ENCODE data around the gene SH3RF3.

The SH3RF3 gene

DNA sequence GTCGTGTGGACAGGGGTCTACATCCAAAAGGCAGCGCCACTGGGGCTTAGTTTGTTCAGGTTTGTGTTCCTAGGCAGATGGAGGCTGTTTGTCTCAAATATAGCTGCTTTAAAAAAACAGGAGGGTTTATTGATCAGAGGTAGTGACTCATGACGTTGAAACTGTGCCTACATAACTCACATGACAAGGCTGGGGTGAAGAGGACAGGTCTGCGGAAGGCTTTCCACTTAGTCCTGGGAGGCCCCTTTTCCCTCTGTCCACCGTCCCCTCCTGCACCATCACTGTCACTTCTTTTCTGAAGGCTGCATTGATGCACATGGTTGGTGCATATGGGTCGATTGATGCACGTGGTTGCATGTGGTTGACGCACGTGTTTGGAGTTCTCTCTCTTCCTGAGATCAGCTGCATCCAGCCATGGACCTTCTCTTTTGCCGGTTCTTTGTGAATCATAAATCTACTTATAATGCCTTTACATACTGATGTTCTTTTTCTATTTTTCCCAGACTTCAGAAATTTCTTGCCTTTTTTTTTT, 10.9 kb downstream of the SH3RF3 start:
- DNase-seq: no peak

DNA sequence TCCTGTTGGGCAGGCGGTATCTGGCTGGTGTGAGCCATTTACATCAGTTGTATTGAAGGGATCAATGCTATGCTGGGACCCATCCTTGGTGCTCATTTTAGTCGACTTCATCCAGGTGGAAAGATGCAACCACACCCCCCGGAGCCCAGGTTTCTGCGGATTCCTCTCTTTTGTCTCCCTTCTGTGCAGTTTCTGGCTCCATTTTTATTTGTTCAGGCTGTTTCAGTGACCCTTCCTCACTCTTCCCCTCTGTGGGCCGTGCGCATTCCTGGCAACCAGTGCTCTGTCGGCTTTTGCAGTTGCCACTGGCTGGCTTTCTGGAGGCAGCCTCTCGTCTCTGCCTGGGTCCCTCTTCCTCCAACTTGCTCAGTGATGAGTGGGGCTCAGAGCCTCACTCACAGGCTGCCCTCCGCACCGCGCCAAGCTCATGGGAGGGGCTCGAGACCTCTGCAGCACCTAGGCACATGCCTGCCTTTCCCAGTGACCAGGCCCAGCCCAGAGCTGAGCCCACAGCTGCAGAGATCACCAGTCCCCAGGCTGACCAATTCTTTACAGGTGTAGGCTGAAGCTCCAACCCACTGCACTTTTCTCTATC, 12.1 kb downstream of the SH3RF3 start:
- DNase-seq: no peak

DNA sequence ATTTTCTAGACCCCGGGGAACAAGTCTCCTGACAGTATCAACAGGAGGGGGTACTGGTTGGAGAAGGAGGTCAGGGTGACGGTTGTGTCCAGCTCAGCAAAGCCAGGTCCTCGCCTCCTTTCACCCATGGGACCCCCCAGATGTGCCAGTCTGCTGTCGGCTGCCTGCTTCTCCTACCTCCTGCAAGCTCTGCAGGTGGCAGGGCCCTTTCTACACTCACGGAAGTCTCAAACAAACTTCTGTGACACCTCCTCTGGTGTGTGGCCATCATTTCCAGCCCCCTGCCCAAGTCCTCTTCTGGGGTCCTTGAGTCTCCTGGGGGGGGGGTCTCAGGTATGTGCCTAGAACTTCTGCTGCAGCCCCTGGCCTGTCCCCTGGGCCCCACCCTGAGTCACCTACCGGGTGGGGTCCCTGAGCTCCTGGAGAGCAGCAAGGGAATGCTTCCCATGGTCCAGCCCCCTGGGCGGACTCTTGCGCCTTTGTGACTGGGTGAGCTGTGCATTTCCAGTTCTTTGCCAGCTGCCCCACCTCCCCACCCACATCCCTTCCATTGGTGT, 12.8 kb downstream of the SH3RF3 start:
- DNase-seq: no peak

DNA sequence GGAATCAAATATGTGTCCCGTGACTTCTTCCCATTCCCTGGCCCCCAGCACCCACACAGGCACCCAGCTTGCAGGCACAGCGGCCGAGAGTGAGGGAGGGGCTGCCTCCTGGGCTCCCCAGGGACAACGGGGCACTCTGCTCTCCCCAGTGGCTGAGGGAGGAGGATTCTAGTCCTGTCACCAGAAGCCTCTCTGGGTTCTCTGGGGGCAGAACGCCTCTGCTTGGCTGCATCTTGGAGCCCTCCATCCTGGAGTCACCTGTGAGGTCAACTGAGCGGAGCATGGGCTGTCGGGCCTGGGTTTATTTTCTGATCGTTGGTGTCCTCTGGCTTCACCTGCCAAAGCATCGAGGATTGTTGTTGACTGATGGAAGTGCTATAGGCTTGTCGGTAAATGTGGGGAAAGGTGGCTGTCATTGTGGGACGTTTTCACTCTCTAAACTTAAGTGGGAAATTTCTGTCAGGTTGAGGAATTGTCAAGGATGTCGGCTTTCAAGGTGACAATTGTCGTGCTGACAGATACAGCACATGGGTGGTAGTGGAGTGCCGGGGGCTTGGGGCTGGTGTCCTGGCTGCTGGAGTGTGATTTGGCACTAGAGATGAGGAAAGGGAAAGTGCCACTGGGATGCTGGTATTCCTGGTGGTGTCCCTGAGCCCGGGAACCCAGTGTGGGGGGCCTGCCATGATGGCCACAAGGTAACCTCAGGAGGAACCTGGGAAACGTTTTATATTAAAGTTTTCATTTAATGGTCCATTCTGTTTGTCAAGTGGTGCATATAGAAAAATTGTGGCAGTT, 13.6 kb downstream of the SH3RF3 start:
- DNase-seq: no peak

DNA sequence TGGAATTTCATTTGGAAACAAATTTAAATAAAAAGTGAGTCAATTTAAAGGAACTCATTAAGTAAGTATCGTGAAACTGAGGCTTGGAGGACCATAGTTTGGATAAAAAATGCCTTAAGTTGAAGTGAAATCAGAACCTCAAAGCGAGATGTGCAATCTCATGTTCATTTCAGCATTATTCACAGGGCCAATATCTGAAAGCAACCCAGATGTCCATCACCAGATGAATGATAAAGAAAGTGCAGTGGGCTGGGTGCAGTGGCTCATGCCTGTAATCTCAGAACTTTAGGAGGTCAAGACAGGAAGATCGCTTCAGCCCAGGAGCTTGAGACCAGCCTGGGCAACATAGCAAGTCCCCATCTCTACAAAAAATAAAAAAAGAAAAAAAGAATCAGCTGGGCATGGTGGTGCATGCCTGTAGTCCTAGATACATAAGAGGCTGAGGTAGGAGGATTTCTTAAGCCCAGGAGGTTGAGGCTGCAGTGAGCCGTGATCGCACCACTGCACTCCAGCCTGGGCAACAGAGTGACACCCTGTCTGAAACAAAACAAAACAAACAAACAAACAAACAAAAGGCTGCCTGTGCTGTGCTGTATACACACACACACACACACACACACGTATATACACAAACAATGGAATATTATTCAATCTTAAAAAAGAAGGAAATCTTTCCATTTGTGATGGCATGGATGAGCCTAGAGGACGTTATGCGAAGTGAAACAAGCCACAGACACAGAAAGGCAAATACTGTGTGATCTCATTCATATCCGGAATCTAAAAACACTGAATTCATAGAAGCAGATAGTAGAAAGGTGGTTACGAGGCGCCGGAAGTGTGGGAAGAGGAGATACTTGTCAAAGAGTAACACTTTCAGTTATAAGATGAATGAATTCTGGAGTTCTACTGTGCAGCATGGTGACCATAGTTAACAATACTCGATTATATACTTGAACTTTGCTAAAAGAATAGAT, 14.5 kb downstream of the SH3RF3 start:
- DNase-seq: peak; percentile 70 to 78

DNA sequence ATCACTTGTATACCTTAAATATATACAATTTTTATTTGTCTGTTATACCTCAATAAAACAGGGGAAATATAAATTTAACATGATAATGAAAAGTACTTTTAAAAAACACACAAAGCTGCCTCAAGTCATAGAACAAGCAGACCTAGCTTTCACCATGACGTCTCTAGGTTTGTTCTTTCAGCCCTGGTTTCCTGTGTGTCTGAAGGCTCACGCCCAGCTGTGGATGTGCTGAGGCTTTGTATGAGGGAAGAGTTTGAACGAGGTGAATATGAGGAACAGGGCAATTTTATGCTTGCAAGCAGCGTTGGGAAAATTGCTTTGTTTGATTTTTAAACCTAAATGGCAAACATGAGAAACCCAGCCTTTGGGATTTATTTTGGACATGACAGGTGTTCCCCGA, 15.3 kb downstream of the SH3RF3 start:
- no peak for DNase-seq

DNA sequence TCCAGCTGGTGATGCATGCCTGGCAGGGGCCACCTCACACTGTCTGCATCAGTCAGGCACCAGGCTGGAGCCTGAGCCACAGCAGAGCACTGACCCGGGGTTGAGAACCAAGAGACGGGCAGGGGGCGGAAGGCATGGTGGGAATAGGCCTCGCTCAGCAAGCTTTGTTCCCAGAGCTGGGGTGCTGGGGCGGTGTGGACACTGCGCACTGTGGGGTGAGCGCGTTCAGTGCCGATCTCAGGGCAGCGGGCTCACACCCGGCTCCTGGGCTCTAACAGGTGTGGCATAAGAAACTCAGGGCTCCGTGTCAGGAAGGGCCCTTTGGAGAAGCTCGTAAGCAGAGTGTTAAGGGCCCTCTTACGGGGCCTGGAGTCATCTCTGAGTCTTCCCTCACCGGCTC, 15.7 kb downstream of the SH3RF3 start:
- DNase-seq: no peak

DNA sequence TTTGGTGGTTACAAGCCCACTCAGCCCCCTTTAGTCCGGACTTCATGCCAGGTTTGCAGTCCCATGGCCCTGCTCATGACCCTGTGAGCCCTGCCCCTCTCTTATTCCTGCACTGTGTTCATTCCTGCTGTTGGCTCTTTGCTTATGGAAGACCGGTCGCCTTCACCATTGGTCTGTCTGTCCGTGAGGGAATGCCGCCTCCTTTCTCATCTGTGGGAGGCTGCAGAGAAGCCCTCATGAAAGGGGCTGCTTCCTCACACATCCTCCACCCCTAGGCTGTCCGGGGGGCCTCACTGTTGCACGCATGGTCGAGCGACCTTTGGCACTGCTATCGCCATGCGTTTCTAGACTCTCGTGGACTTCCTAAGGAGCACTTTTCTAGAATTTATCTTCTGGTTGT, 16.3 kb downstream of the SH3RF3 start:
- DNase-seq: no peak

DNA sequence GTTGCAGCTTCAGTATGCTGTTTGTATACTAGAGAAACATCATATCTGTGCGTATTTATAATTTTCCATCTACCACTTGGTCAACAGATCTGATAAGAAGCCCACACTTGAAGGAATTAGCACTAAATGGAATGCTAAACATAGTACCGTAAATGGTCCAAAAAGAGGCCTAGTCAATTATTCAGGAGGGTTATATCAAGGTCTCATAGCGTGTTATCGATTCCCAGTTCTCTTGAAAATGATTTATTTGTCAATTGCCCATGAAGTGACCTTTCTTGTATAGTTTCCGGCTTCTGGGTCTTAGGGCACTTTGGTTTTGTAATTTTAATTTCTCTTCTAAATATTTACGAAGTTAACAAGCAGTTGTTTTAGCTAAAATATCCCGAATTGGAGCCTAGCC, 18.4 kb downstream of the SH3RF3 start:
- no peak for DNase-seq

DNA sequence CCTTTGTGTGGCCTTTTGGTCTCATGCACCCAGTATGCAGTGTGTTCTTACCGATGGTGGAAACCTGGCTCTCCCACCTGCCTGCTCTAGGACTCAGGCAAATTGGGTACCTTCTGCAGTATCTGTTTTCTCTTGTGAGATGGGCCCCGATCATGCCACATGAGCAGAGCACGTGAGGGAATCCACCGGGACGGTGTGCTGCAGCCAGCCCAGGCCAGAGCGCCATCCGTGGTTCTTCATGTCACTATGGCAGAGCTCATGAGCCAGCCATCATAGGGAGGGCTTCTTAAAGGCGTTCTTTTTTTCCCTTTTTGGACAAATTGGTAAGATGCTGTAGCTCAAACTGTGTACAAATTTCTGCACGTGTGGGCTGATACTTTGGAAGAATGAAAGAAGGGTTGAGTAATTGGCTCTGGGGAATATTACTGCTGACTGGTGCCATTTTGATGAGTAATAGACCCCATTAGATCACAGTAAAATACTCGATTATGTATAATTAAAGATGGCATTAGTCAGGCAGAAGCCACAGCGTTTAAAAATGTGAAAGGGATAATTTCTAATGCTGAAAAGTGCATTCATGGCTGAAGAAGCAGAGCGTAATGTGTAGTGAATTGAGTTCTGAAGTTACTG, 19.2 kb downstream of the SH3RF3 start:
- DNase-seq: no peak

DNA sequence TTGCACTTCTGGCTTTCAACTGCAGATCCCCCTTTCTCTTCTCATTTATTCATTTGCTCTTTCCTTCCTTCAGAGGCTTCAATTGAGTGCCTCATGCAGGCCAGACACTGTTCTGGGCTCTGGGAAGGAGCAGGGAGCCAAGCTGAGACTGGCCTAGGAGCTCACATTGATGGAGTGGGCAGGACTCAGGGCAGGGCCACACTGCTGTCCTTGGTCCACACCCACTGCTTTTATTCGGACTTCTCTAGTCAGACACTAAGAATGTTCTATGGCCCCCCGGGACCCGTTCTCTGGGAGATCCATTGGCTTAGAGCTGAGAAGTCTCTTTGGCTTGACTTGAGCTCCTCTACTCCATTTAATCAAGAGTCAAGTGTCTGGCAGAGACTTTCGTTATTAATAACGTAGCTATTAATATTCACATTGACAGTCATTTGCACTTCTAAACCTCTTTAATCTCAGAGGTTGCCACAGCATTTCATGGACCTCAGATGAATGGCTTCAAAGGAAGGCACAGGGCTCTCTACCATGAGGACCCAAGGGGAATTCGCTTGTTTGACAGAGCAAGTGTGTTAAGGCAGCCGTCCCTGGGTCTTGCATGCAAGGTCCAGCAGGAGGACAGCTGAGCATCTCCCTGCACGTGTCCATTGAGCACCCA, 20.1 kb downstream of the SH3RF3 start:
- no peak for DNase-seq

DNA sequence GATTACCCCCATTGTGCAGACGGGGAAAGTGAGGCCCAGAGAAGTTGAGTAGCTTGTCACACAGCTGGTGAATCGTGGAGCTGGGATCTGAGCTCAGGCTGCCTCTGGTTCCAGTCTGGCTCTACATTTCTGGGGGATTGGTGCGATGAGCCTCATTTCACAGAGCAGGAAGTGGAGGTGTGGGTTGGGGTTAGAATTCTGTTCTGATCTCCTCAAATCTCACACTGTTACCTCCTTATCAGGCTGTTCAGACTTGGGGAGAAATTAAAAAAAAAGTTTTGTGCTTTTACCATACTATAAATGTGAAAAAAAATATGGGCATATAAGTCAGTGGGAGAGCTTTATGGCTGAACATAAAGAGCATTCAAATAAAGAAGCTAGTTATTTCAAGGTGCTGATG, 21.6 kb downstream of the SH3RF3 start:
- DNase-seq: no peak

DNA sequence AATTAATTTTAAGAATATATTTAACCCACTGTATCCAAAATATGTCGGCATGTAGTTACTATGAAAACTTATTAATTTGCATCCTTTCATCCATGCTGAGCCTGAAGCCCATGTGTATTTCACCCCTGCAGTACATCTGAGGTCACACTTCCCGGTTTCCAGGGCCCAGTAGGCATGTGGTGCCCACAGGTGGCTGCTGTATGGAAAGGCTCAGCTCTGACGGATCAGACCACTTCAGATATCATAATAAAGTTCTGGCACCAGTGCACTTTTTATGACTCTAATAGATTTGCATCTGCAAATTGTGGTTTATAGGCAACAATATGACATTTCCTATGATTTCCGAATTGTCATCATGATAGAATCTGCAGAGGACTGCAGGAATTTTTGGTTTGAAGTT, 22.5 kb downstream of the SH3RF3 start:
- DNase-seq: no peak

DNA sequence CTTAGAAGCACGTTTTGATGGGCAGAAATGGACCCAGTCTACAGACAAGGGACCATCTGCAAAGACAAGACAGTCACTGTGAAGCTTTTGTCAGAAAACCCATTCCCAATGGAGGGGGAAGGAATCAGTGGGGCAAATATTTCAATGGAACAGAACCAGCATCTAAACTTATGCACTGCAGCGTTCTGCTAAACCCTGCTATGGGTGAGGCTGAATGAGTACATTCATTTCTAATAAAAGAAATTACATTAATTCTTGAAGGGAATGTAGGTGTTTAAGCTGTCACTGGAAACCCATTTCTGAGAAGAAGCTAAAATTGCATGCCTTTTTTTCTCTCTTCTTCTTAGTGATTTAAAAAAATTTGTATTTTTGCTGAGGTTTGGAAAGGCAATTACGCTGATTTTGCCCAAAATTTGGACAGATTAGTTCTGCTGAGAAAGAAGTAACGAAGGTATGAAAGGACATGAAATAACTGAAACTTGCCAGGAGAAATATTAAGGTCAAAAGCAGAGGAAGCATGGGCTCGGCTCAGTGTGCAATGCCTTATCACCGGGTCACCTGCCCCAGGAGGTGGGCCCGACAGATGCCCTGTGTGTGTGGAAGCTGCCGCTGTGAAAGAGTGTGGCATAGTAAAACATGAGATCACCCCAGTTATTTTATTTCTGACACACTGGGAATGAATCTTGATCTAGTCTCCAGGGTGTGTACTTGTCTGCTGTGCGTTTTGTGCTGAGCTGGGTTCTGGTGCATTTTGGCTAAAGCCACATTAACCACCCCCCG, 24.2 kb downstream of the SH3RF3 start:
- no peak for DNase-seq

DNA sequence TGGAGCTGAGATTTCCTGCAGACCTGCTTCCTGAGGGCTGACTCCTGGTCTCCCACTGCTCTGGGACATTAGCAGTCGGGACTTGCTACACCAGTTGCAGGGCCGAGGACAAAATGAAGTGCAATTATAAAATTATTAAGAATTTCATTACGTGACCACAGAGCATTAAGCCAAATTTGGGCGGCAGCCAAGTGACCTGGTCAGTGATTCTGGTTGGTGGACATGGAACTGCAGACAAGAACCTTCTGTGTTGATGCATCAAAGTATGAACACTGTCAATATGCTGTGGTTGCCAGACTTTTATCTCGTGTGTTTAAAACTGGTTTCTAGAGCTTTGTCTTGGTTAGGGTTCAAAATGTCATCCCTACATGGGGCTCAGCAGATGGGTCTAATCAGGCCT, 24.8 kb downstream of the SH3RF3 start:
- no peak for DNase-seq

DNA sequence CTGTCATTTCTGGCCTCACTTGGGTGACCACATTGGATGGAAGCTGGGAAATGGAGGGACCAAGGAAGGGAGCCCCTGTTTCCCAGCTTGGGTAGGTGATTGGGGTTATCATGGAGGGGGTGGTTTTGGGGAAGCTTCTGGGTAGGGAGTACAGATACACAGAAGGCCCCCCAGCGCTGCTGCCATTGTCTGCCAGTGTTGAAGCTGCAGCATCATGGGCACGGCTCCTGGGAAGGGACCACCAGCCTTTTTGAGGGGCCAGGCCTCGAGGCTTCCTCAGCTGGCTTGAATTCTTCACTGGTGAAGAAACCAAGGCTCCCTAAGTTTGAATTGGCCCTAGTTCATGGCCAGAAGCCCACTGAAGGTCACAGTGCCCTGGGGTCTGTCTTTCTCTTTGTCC, 25.2 kb downstream of the SH3RF3 start:
- no peak for DNase-seq

DNA sequence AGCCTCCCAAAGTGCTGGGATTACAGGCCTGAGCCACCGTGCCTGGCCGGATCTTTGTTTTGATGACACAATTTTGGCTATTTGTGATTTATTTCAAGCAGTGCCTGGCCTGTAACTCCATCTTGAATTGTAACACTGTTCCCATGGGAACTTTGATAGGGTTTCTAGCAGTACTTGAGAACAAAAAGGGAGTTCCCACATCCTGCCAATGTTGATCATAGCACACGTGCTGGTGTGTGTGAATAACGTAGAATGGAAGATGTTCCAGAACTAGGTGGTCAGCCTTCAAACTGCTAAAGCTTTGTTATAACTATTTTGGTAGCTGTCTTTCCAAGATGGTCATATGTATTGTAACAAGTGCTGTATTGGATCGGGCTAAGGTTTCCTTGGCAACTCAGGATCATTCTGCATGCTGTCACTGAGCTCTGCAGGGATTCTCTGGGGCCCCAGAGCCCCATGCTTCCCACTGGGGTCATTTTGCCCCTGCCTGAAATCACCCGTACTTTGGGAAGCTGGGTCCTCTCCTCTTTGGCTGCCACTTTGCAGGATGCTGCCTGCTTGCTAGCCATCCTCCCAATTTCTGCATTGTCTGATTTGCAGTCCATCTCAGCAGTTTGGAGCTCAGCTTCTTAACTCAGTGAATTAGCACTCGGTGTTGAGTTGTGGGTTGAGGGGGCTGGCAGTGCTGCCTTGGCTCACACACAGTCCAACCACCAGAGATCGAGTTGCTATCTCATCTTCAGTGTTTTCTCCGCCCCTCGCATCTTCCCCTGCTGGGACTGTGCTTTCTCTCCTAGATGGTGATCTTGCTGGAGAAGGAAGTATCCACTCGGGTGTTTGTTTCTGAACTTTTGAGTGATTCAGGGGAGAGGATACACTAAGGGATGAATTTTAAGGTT, 26.8 kb downstream of the SH3RF3 start:
- DNase-seq: no peak

DNA sequence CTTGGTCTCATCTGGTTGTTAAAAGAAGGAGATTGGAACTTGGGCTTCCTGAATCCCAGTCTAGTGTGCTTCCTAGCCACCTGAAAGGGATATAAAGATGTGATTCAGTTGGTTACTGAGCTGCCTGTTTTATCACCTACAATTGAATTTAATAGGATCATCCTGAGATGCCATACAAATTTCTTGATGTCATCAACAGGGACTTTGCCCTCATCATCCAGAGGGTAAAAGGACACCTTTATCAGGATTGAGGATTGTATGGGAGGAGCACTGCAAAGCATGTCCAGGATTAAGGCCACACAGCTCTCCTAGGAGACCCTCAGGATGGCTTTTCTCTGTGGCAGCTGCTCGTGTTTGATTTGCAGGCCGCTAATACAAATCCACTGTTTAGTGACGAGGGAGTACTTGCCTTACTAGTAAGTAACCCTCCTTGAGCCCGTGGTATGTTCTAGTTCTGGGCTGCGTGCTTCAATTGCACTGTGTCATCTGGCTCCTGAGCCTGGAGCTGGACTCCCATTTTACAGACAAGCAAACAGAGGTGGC, 28.6 kb downstream of the SH3RF3 start:
- no peak for DNase-seq

DNA sequence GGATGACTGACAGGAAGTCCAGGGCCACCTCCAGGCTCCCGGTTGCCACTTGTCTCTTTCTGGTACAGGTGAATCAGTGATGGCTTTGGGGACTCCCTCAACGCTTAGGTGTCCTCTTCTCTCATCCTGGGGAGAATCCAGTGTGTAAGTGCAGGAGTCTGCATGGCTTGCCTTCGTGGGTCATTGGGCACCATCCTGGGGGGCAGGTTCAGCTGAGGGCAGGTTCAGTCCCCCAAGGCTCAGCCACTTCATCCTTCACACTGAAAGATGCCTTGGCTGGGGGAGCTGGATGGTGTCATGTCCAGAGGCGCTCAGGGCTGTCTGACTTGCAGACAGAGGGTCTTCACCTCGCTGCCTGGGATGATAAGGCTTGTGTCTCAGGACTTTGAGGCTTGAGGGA, 29.2 kb downstream of the SH3RF3 start:
- no peak for DNase-seq

DNA sequence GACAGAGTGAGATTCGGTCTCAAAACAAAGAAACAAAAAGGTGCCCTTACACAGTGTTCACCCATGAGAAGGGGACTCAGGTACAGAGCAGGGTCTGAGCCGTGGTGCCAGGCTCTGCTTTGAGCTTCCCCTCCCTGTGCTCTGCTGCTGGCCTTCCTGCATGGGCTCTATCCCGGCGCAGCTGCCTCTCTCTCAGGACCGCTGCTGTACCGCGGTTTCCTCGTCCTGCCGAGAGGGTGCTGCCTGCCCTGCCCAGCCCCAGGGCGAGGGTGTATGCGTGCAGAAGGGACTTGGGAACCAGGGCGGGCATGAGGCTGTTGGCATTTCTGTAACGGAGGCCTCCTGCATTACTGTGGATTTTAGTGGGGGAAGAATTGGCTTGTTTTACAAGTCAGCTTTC, 30.1 kb downstream of the SH3RF3 start:
- DNase-seq: no peak

Data from activated CD4-positive, alpha-beta T cell treated with anti-CD3 and anti-CD28 coated beads, Interleukin-2, amount 50 U/mL, for 48 hours (primary cell).